Nephron (organoid): Measurements from ENCODE around the gene SETD3.

Experiments
- H3K27ac Mint-ChIP-seq, 3 experiments: 2 replicates each; pipeline ENCODE4 v1.8.0; 2020; ENCODE audit warnings: mixed read lengths in 3 of 3, mild to moderate bottlenecking in 2 of 3, moderate library complexity in 1 of 3
- H3K27me3 Mint-ChIP-seq: 2 replicates; pipeline ENCODE4 v1.8.0; 2021; ENCODE audit warnings: low read depth, mild to moderate bottlenecking, moderate library complexity, mixed read lengths
- H3K36me3 Mint-ChIP-seq: 2 replicates; pipeline ENCODE4 v1.8.0; 2020; ENCODE audit warnings: low read depth, mixed read lengths
- H3K4me1 Mint-ChIP-seq: 2 replicates; pipeline ENCODE4 v1.8.0; 2020; ENCODE audit warnings: mixed read lengths
- H3K4me3 Mint-ChIP-seq, 3 experiments: 2 replicates each; pipeline ENCODE4 v1.8.0; 2020; ENCODE audit warnings: mild to moderate bottlenecking in 3 of 3, mixed read lengths in 3 of 3, moderate library complexity in 2 of 3
- H3K9me3 Mint-ChIP-seq: 2 replicates; pipeline ENCODE4 v1.8.0; 2020; ENCODE audit warnings: mixed read lengths
- TF ChIP-seq, protein P1 (sequence below), 3 experiments: fragments of 200-600 bp; sonication (generic); IDR thresholded peaks; one replicate each; pipeline ENCODE4 v1.5.0; 2021; ENCODE audit warnings: antibody characterized with exemption in 3 of 3; ENCODE audit not compliant: unreplicated experiment in 3 of 3

Gene SETD3

DNA sequence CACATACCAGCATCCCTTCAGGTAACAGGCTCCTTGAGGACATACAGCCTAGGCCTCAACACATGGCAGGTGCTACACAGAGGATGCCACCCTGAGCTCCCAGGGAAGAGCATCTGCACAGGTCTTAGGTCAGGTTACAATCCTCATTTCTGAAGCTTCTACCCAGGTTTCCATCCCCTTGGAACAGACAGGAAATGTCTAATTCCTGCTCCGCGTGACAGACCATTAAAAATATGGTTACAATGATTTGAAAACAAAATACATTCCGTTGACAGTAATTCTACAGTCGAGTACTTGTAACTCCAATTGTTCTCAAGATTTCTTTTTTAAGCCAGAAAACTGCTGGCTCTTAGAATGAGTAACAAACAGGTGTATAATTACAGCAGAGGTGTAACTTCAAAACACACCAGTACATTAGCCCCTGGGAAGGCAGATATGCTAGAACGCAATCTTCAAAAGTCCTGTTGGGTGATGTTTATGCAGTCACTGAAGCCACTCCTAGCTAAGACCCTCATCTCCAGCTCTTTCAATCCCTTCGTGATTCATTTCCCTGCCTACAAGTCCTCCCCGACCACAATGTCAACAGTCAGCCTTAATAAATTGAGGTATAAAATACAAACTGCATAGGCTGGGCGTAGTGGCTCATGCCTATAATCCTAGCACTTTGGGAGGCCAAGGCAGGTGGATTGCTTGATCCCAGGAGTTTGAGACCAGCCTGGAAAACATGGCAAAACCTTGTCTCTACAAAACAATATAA, 11.6 kb downstream of the SETD3 start:
- Mint-ChIP-seq H3K27ac (peak overlapping the region; percentile 63 to 67 (median 65)), H3K27me3 (no peaks in the 10 kb centered on the region), H3K4me1 (peaks cover 57% of the 10 kb centered on the region)

DNA sequence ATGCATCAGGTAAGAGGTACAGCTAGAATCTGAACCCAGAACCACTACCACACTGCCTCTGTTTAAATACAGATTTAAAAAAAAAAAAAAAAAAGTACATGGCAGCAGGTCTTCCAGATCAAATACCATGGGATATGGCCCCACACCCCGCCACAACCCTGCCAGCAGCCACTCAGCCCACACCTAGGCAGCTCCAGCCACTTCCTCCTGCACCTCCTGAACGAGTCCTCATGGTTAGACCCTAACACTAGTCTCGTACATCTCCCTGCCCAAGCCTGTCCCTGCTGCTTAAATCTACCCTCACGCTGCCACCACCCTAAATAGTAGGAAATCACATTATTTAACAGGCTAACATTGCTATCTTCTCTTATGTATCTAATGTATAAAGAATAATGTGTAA, 12.6 kb downstream of the SETD3 start:
- TF ChIP-seq, protein P1, sequence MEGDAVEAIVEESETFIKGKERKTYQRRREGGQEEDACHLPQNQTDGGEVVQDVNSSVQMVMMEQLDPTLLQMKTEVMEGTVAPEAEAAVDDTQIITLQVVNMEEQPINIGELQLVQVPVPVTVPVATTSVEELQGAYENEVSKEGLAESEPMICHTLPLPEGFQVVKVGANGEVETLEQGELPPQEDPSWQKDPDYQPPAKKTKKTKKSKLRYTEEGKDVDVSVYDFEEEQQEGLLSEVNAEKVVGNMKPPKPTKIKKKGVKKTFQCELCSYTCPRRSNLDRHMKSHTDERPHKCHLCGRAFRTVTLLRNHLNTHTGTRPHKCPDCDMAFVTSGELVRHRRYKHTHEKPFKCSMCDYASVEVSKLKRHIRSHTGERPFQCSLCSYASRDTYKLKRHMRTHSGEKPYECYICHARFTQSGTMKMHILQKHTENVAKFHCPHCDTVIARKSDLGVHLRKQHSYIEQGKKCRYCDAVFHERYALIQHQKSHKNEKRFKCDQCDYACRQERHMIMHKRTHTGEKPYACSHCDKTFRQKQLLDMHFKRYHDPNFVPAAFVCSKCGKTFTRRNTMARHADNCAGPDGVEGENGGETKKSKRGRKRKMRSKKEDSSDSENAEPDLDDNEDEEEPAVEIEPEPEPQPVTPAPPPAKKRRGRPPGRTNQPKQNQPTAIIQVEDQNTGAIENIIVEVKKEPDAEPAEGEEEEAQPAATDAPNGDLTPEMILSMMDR (IDR thresholded peaks at IDR 0.05; ENCODE audit: unreplicated experiment in 3 of 3): no peak
- H3K36me3 Mint-ChIP-seq: peaks cover 15% of the 10 kb centered on the region
- H3K27ac Mint-ChIP-seq: peak overlapping the region; percentile 65 to 84 (median 78)
- H3K4me1 Mint-ChIP-seq: peaks cover 60% of the 10 kb centered on the region
- H3K4me3 Mint-ChIP-seq: no peak overlapping the region
- no peaks in the 10 kb centered on the region for H3K27me3 Mint-ChIP-seq
- H3K9me3 Mint-ChIP-seq: no peaks in the 10 kb centered on the region

More for the DNA sequence above, 11.6 kb downstream of the SETD3 start:
- H3K9me3 Mint-ChIP-seq: no peaks in the 10 kb centered on the region
- H3K4me3 Mint-ChIP-seq: no peak overlapping the region
- H3K36me3 Mint-ChIP-seq: peaks cover 6% of the 10 kb centered on the region
- TF ChIP-seq, protein P1 (IDR thresholded peaks at IDR 0.05; ENCODE audit: unreplicated experiment in 3 of 3): no peak

DNA sequence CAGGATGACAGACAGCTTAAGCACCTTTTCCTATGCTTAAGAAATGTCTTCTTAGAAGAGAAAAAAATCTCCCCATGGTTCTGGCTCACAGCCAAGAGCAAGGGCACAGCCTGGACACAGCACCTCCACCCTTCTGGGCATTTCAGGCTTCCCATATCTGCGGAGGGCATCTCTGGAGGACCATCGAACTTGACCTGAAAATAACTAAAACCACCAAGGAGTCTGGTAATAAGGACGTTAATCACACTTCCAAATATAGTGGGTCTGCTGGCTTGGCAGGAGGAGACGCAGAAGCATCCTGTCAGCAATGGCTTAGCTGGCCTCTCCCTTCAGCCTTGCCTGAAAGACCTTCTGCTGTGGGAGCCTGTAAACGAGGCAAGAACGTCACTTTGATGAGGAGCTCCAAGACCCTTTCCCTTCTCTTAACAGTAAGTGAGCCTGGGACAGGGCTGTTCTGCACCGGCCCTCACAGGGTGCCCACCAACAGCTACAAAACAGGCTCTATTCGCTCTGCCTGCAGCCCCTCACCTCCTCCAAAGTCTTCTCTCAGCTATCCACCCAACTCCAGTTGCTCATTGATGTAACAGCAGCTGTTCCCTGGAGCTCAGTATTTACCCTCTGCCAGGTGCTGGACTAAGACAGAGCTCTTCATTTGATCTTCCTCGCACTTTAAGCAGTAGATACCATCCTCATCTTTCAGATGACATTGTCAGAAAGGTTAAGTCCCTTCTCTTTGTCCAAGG, 13.2 kb downstream of the SETD3 start:
- Mint-ChIP-seq H3K27ac (peak overlapping the region; percentile 65 to 84 (median 78)), H3K4me3 (peak overlapping the region in 1 of 3 experiments; percentile 47), H3K4me1 (peaks cover 60% of the 10 kb centered on the region), H3K36me3 (peaks cover 17% of the 10 kb centered on the region), H3K9me3 (no peaks in the 10 kb centered on the region), H3K27me3 (no peaks in the 10 kb centered on the region)
- TF ChIP-seq, protein P1 (IDR thresholded peaks at IDR 0.05; ENCODE audit: unreplicated experiment in 3 of 3): no peak

DNA sequence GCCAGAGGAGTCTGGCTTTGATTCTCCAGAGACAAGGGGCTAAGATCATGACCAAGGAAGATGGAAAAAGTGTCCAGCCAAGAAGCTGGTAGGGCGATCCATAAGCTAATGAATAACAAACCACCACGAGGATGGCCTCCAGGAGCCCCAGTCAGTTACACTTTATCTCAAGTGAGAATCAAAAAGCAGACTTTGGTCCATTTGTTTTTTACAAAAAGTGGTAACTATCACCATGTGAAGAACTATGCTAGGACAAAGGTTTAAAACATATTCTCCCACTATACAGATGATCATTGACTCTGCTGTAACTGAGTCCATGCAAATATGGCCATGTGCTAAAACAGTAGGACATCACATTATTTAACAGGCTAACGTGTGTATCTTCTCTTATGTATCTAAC, 13.9 kb downstream of the SETD3 start:
- Mint-ChIP-seq H3K9me3 (no peaks in the 10 kb centered on the region), H3K27ac (peak overlapping the region; percentile 50 to 78 (median 68)), H3K4me1 (peaks cover 64% of the 10 kb centered on the region), H3K27me3 (no peaks in the 10 kb centered on the region), H3K4me3 (no peak overlapping the region), H3K36me3 (peaks cover 25% of the 10 kb centered on the region)
- TF ChIP-seq, protein P1 (IDR thresholded peaks at IDR 0.05; ENCODE audit: unreplicated experiment in 3 of 3): no peak

DNA sequence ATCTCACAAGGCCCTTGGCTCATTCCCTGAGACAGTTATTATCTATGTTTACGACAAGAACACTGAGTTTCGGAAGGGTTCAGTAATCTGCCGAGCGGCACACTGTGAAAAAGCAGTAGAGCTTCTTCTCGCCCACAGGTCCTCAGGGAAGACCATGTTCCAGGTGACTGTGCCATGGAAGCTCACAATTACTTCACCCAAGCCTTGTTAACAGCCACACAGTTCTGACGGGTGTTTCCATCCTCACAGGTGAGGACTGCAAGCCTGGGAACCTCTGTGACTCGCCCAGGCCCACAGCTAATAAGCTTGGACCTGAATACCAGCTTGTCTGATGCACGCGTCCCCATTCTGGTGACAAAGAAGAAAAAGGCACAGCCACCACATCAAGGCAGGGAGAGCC, 15.4 kb downstream of the SETD3 start:
- peak overlapping the region in 1 of 3 experiments; percentile 6 for H3K27ac Mint-ChIP-seq
- H3K4me1 Mint-ChIP-seq: peaks cover 64% of the 10 kb centered on the region
- H3K27me3 Mint-ChIP-seq: no peaks in the 10 kb centered on the region
- no peaks in the 10 kb centered on the region for H3K9me3 Mint-ChIP-seq
- TF ChIP-seq, protein P1 (IDR thresholded peaks at IDR 0.05; ENCODE audit: unreplicated experiment in 3 of 3): no peak
- H3K36me3 Mint-ChIP-seq: peaks cover 34% of the 10 kb centered on the region
- H3K4me3 Mint-ChIP-seq: no peak overlapping the region
